H9 (cell line): Measurements from ENCODE around the gene TSC22D3. TPM values are rescaled to one million over a fixed set of nuclear protein-coding genes. Genes with fewer than 3 reads are reported as not detected.

ENCODE experiments used
- DNase-seq: peaks from one replicate; pipeline ENCODE4 v3.0.0-alpha.2; 2017
- H2AFZ ChIP-seq: one replicate; pipeline ENCODE4 v1.6.1; 2013; ENCODE audit warnings: mild to moderate bottlenecking, low read length, control low read depth, moderate library complexity
- H2AK5ac ChIP-seq: 2 replicates; pipeline ENCODE4 v1.6.1; 2013; ENCODE audit warnings: low read length, control low read depth, mixed read lengths; ENCODE audit not compliant: insufficient read length
- H2BK120ac ChIP-seq: one replicate; pipeline ENCODE4 v1.6.1; 2013; ENCODE audit warnings: low read depth, mild to moderate bottlenecking, low read length, control low read depth, inconsistent platforms; ENCODE audit not compliant: poor library complexity, severe bottlenecking
- H2BK12ac ChIP-seq: 2 replicates; pipeline ENCODE4 v1.6.1; 2013; ENCODE audit warnings: low read length, control low read depth, mixed read lengths, low read depth; ENCODE audit not compliant: insufficient read length
- H2BK15ac ChIP-seq: 2 replicates; pipeline ENCODE4 v1.6.1; 2013; ENCODE audit warnings: low read depth, low read length, control low read depth
- H2BK20ac ChIP-seq: one replicate; pipeline ENCODE4 v1.6.1; 2013; ENCODE audit warnings: low read depth, mild to moderate bottlenecking, low read length, control low read depth, inconsistent platforms; ENCODE audit not compliant: poor library complexity, severe bottlenecking
- H2BK5ac ChIP-seq: 2 replicates; pipeline ENCODE4 v1.6.1; 2013; ENCODE audit warnings: low read length, control low read depth, mixed read lengths; ENCODE audit not compliant: insufficient read length
- H3K14ac ChIP-seq: 2 replicates; pipeline ENCODE4 v1.6.1; 2013; ENCODE audit warnings: low read length, control low read depth; ENCODE audit not compliant: insufficient read depth
- H3K18ac ChIP-seq: 2 replicates; pipeline ENCODE4 v1.6.1; 2013; ENCODE audit warnings: low read depth, mild to moderate bottlenecking, mixed read lengths, low read length, control low read depth; ENCODE audit not compliant: insufficient read length
- H3K23ac ChIP-seq: 2 replicates; pipeline ENCODE4 v1.6.1; 2013; ENCODE audit warnings: low read length, control low read depth, mixed read lengths, low read depth; ENCODE audit not compliant: insufficient read length
- H3K23me2 ChIP-seq: 2 replicates; pipeline ENCODE4 v1.6.1; 2013; ENCODE audit warnings: low read depth, mild to moderate bottlenecking, mixed read lengths, low read length, control low read depth; ENCODE audit not compliant: insufficient read length, poor library complexity, severe bottlenecking
- H3K27ac ChIP-seq: 2 replicates; pipeline ENCODE4 v1.5.1; 2013; ENCODE audit warnings: low read length, control low read depth, mixed read lengths, low read depth; ENCODE audit not compliant: insufficient read length
- H3K27me3 ChIP-seq: 2 replicates; pipeline ENCODE4 v1.6.1; 2013; ENCODE audit warnings: low read length, control low read depth, inconsistent platforms; ENCODE audit not compliant: insufficient read depth
- H3K4ac ChIP-seq: 2 replicates; pipeline ENCODE4 v1.6.1; 2013; ENCODE audit warnings: low read depth, mild to moderate bottlenecking, control low read depth, inconsistent platforms, low read length, moderate library complexity
- H3K4me1 ChIP-seq: 2 replicates; pipeline ENCODE4 v1.6.1; 2013; ENCODE audit warnings: low read length, control low read depth, inconsistent platforms; ENCODE audit not compliant: insufficient read depth
- H3K4me2 ChIP-seq: 2 replicates; pipeline ENCODE4 v1.6.1; 2013; ENCODE audit warnings: low read length, control low read depth, mixed read lengths; ENCODE audit not compliant: insufficient read length, insufficient read depth
- H3K56ac ChIP-seq: 2 replicates; pipeline ENCODE4 v1.6.1; 2013; ENCODE audit warnings: low read depth, mild to moderate bottlenecking, mixed read lengths, low read length, control low read depth; ENCODE audit not compliant: insufficient read length
- H3K79me1 ChIP-seq: 2 replicates; pipeline ENCODE4 v1.6.1; 2013; ENCODE audit warnings: low read depth, mild to moderate bottlenecking, moderate library complexity, low read length, control low read depth, inconsistent platforms; ENCODE audit not compliant: insufficient read depth, poor library complexity, severe bottlenecking
- H3K79me2 ChIP-seq: 2 replicates; pipeline ENCODE4 v1.6.1; 2013; ENCODE audit warnings: low read length, control low read depth, inconsistent platforms; ENCODE audit not compliant: insufficient read depth
- H3K9ac ChIP-seq: 2 replicates; pipeline ENCODE4 v1.6.1; 2013; ENCODE audit warnings: low read length, control low read depth, mixed read lengths; ENCODE audit not compliant: insufficient read length; ENCODE audit errors: extremely low read depth
- H3K9me3 ChIP-seq: one replicate; pipeline ENCODE4 v1.6.1; 2013; ENCODE audit warnings: low read depth, low read length, inconsistent platforms; ENCODE audit not compliant: control insufficient read depth
- H3T11ph ChIP-seq: one replicate; pipeline ENCODE4 v1.6.1; 2013; ENCODE audit warnings: mild to moderate bottlenecking, low read length, control low read depth, inconsistent platforms
- H4K20me1 ChIP-seq: one replicate; pipeline ENCODE4 v1.6.1; 2013; ENCODE audit not compliant: control insufficient read depth, insufficient read length, insufficient read depth
- H4K5ac ChIP-seq: 2 replicates; pipeline ENCODE4 v1.6.1; 2013; ENCODE audit warnings: low read depth, mild to moderate bottlenecking, mixed read lengths, low read length, control low read depth; ENCODE audit not compliant: insufficient read length
- H4K8ac ChIP-seq: replicated peaks from 2 replicates; pipeline ENCODE4 v1.6.1; 2013; ENCODE audit warnings: low read length, control low read depth, mixed read lengths, low read depth; ENCODE audit not compliant: insufficient read length
- H4K91ac ChIP-seq: 2 replicates; pipeline ENCODE4 v1.6.1; 2013; ENCODE audit warnings: low read depth, mild to moderate bottlenecking, moderate library complexity, mixed read lengths, low read length, control low read depth; ENCODE audit not compliant: insufficient read length
- H3K27ac Mint-ChIP-seq, 3 experiments: 2 replicates in 2 of 3; 3 replicates in 1 of 3; pipeline ENCODE4 v1.8.0; 2020 to 2021; ENCODE audit warnings: mixed read lengths in 3 of 3, mild to moderate bottlenecking in 1 of 3, moderate library complexity in 1 of 3
- H3K27me3 Mint-ChIP-seq: 2 replicates; pipeline ENCODE4 v1.8.0; 2021; ENCODE audit warnings: low read depth, mild to moderate bottlenecking, moderate library complexity, mixed read lengths
- H3K36me3 Mint-ChIP-seq, 3 experiments: 2 replicates in 2 of 3; 3 replicates in 1 of 3; pipeline ENCODE4 v1.8.0; 2020 to 2021; ENCODE audit warnings: low read depth in 3 of 3, mixed read lengths in 3 of 3; ENCODE audit not compliant: insufficient read depth in 1 of 3
- H3K4me1 Mint-ChIP-seq, 2 experiments: 2 replicates each; pipeline ENCODE4 v1.8.0; 2020; ENCODE audit warnings: mixed read lengths in 2 of 2
- H3K4me3 Mint-ChIP-seq, 2 experiments: 2 replicates in 1 of 2; 3 replicates in 1 of 2; pipeline ENCODE4 v1.8.0; 2020 to 2021; ENCODE audit warnings: mild to moderate bottlenecking in 2 of 2, mixed read lengths in 2 of 2, moderate library complexity in 1 of 2
- H3K9me3 Mint-ChIP-seq, 2 experiments: 2 replicates in 1 of 2; 3 replicates in 1 of 2; pipeline ENCODE4 v1.8.0; 2020; ENCODE audit warnings: mild to moderate bottlenecking in 2 of 2, mixed read lengths in 2 of 2, moderate library complexity in 1 of 2
- WGBS: extraction: QIAGEN DNeasy Blood & Tissue Kit; methylation state at CpG from one replicate; pipeline ENCODE4 v1.1.7; 2013; ENCODE audit warnings: missing lambda C conversion rate, low lambda C conversion rate, mixed read lengths; ENCODE audit not compliant: insufficient read length; ENCODE audit errors: extremely low coverage; 5-methylcytosine and 5-hydroxymethylcytosine counted together
- total RNA-seq: library from RNA; stranded (reverse); gene quantifications from 2 replicates; pipeline ENCODE4 v1.2.1, GENCODE V29; 2021
- TF ChIP-seq, protein P1 (sequence below): fragments of 200-600 bp; sonication (generic); conservative IDR thresholded peaks from 3 replicates; pipeline ENCODE4 v1.8.0; 2021; ENCODE audit warnings: antibody characterized with exemption, mild to moderate bottlenecking

TSC22D3 gene
- total RNA-seq, 1 experiment from 2014 or later: 10.5 TPM

DNA sequence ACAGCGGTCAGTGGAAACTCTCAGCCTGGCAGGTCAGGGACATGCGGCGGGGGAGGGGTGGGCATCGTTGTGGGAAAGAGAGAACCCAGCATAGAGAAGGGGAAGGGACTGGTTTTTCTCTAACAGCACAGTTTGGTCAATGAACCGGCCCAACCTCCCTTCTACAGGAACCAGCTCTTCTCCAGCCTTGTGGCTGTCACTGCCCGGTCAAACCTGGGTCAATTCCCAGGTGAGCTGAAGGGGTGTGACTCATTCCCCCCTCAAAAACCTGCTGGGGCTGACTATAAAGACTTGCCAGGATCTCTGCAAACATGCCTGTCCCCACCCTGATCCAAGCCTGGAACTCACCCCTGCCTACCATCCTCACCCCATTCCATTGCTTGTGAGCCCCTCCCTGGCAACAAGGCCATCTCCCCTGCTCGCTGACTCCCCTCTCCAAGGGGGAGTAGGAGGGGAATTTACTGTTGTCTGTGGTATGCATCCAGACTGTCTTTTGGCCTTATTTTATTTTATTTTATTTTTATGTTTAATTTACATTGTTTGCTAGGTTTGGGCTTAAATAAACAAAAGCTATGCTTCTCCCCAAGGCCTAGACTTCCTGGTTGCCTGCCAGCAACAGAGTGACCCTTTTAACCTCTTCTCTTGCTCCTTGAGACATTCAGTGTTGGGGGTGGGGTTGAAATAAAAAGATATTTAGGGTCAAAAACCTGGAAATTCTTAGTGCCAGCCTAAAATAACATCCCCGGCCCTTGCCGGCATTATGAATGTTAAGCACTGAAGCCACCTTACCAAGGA, 49.6 kb downstream of the TSC22D3 start:
- Histone ChIP-seq H2BK15ac (no peak overlapping the region), H2AK5ac (no peak overlapping the region), H3K27ac (no peak overlapping the region), H3K79me2 (no peaks in the 10 kb centered on the region), H4K20me1 (no peaks in the 10 kb centered on the region), H3K4me2 (no peak overlapping the region), H2BK12ac (no peak overlapping the region), H2AFZ (no peak overlapping the region), H2BK120ac (no peak overlapping the region), H4K91ac (no peak overlapping the region), H3K4me1 (peaks cover 8% of the 10 kb centered on the region; the same call in 1 of the 2 replicates), H3K23ac (no peak overlapping the region), H3K27me3 (no peaks in the 10 kb centered on the region), H3K9ac (no peak overlapping the region), H3K23me2 (no peaks in the 10 kb centered on the region), H2BK5ac (no peak overlapping the region), H3K79me1 (no peaks in the 10 kb centered on the region), H2BK20ac (no peak overlapping the region), H3K14ac (no peak overlapping the region; the same call in 1 of the 2 replicates), H3K4ac (no peak overlapping the region), H3K9me3 (no peaks in the 10 kb centered on the region), H3K18ac (no peak overlapping the region), H3T11ph (no peak overlapping the region), H4K8ac (no peak overlapping the region), H4K5ac (no peak overlapping the region), H3K56ac (no peak overlapping the region)
- Mint-ChIP-seq H3K27ac (peak overlapping the region in 1 of 3 experiments; percentile 50; a peak in 1 of 7 replicates), H3K4me3 (no peak overlapping the region), H3K36me3 (no peaks in the 10 kb centered on the region; a peak in 1 of 7 replicates), H3K9me3 (peaks cover 0 to 41% of the 10 kb centered on the region in 2 experiments; a peak in 2 of 5 replicates), H3K4me1 (peaks cover 15 to 35% of the 10 kb centered on the region in 2 experiments), H3K27me3 (peaks cover 4% of the 10 kb centered on the region)
- DNase-seq: no peak
- TF ChIP-seq, protein P1, sequence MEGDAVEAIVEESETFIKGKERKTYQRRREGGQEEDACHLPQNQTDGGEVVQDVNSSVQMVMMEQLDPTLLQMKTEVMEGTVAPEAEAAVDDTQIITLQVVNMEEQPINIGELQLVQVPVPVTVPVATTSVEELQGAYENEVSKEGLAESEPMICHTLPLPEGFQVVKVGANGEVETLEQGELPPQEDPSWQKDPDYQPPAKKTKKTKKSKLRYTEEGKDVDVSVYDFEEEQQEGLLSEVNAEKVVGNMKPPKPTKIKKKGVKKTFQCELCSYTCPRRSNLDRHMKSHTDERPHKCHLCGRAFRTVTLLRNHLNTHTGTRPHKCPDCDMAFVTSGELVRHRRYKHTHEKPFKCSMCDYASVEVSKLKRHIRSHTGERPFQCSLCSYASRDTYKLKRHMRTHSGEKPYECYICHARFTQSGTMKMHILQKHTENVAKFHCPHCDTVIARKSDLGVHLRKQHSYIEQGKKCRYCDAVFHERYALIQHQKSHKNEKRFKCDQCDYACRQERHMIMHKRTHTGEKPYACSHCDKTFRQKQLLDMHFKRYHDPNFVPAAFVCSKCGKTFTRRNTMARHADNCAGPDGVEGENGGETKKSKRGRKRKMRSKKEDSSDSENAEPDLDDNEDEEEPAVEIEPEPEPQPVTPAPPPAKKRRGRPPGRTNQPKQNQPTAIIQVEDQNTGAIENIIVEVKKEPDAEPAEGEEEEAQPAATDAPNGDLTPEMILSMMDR: no peak
- WGBS: no CpG with 5 or more reads among the region's 9 CpGs
